Measurements from ENCODE around the gene SV2C.

The SV2C gene

DNA sequence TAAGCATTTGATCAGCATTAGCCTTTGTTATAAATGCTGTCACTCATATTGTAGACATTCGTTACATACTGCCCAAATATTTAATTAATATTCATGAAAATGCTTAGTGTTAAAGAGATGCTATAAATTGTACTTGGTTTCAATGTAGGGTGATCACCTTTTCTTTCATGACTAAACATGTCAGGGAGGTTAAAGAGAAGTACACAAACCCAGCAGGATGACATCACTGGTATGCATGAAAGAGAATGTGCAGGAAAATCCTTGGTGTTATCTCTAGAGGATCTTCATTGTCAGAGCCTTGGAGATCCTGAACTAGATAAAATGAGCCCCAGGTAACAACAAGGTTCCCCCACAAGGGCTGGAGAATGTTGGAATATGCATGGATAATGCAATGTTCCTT is 33.0 kb upstream of the SV2C start:
- no peaks in the 10 kb centered on the region for H3K27me3 ChIP-seq (ENCODE audit: low read length)
- no peaks in the 10 kb centered on the region for H3K9me2 ChIP-seq (replicated peaks; ENCODE audit: insufficient read depth, low read length)
- no peak overlapping the region for H3K9ac ChIP-seq (ENCODE audit: low read length)
- no peaks in the 10 kb centered on the region for H4K20me1 ChIP-seq (ENCODE audit: low read depth, low read length)
- no peaks in the 10 kb centered on the region for H3K36me3 ChIP-seq (ENCODE audit: low read length)
- H3K4me3 ChIP-seq (ENCODE audit: insufficient read depth, low read length, poor library complexity, severe bottlenecking) = no peak overlapping the region
- no peak overlapping the region for H3K27ac ChIP-seq (ENCODE audit: low read depth, low read length)
- TF ChIP-seq, protein P1, sequence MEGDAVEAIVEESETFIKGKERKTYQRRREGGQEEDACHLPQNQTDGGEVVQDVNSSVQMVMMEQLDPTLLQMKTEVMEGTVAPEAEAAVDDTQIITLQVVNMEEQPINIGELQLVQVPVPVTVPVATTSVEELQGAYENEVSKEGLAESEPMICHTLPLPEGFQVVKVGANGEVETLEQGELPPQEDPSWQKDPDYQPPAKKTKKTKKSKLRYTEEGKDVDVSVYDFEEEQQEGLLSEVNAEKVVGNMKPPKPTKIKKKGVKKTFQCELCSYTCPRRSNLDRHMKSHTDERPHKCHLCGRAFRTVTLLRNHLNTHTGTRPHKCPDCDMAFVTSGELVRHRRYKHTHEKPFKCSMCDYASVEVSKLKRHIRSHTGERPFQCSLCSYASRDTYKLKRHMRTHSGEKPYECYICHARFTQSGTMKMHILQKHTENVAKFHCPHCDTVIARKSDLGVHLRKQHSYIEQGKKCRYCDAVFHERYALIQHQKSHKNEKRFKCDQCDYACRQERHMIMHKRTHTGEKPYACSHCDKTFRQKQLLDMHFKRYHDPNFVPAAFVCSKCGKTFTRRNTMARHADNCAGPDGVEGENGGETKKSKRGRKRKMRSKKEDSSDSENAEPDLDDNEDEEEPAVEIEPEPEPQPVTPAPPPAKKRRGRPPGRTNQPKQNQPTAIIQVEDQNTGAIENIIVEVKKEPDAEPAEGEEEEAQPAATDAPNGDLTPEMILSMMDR (IDR thresholded peaks at IDR 0.05; ENCODE audit: insufficient read depth, low read length, poor library complexity, severe bottlenecking) = no peak
- no peak for TF ChIP-seq EZH2phosphoT487 (conservative IDR thresholded peaks at IDR 0.05; ENCODE audit: low read length)
- no peak overlapping the region for H2AFZ ChIP-seq (ENCODE audit: low read depth, low read length, severe bottlenecking)
- H3K9me3 ChIP-seq (ENCODE audit: insufficient read depth, low read length) = no peaks in the 10 kb centered on the region
- H3K79me2 ChIP-seq (ENCODE audit: insufficient read depth, low read length) = no peaks in the 10 kb centered on the region
- H3K4me2 ChIP-seq (ENCODE audit: low read depth, low read length, poor library complexity, severe bottlenecking) = no peak overlapping the region
- no peaks in the 10 kb centered on the region for H3F3A ChIP-seq (ENCODE audit: insufficient read depth)

DNA sequence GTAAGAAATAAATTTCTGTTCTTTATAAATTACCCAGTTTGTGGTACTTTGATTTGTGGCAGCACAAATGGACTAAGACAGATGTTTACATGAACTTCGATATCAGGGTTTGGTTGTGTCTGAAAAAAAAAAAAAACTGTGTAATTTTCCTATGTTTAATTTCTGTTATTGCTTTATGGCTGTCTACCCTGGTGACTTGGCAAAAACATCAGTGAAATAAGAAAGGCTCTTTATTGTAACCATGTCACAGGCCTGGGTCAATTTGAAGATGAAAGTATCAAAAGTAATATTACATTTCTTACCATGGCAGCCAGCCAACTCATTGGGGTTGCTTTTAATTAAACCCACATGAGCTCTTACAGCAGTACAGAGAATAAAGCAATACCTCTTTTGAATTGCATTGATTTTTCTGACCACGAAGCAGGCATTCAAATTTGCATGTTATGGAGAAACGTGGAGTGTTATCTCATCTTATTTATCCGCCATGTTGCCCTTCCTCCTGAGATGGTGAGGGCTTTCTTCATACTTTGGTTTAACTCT is 20.6 kb upstream of the SV2C start:
- Histone ChIP-seq H3K27me3 (ENCODE audit: low read length) (no peaks in the 10 kb centered on the region), H3K4me3 (ENCODE audit: insufficient read depth, low read length, poor library complexity, severe bottlenecking) (no peak overlapping the region), H2AFZ (ENCODE audit: low read depth, low read length, severe bottlenecking) (no peak overlapping the region), H3K79me2 (ENCODE audit: insufficient read depth, low read length) (no peaks in the 10 kb centered on the region), H3K9me2 (replicated peaks; ENCODE audit: insufficient read depth, low read length) (no peaks in the 10 kb centered on the region), H3K4me2 (ENCODE audit: low read depth, low read length, poor library complexity, severe bottlenecking) (no peak overlapping the region), H3K9ac (ENCODE audit: low read length) (no peak overlapping the region), H3K27ac (ENCODE audit: low read depth, low read length) (no peak overlapping the region), H4K20me1 (ENCODE audit: low read depth, low read length) (no peaks in the 10 kb centered on the region), H3F3A (ENCODE audit: insufficient read depth) (no peaks in the 10 kb centered on the region), H3K36me3 (ENCODE audit: low read length) (no peaks in the 10 kb centered on the region), H3K9me3 (ENCODE audit: insufficient read depth, low read length) (no peaks in the 10 kb centered on the region)
- TF ChIP-seq EZH2phosphoT487 (conservative IDR thresholded peaks at IDR 0.05; ENCODE audit: low read length) = no peak
- TF ChIP-seq, protein P1 (IDR thresholded peaks at IDR 0.05; ENCODE audit: insufficient read depth, low read length, poor library complexity, severe bottlenecking) = no peak

DNA sequence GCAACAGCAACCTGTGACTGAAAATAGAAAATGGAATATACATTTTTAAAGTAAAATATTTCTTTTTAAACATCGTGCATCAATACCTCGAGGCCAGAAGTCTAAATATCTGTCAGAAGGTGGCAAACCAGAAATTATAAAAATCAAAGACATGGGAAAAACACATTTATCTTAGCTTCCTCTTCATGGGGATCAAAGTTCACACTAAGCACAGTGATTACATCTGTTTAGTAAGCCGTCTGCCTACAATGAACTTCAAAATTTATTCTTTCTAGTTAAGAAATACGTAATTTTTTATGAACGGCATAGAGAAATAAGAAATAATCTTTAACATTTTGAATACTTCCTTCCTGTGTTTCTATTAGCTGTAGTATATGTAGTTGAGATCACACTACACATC is 17.9 kb upstream of the SV2C start:
- no peak overlapping the region for H3K27ac ChIP-seq (ENCODE audit: low read depth, low read length)
- no peak overlapping the region for H3K4me3 ChIP-seq (ENCODE audit: insufficient read depth, low read length, poor library complexity, severe bottlenecking)
- H3F3A ChIP-seq (ENCODE audit: insufficient read depth) = no peaks in the 10 kb centered on the region
- TF ChIP-seq EZH2phosphoT487 (conservative IDR thresholded peaks at IDR 0.05; ENCODE audit: low read length) = no peak
- TF ChIP-seq, protein P1 (IDR thresholded peaks at IDR 0.05; ENCODE audit: insufficient read depth, low read length, poor library complexity, severe bottlenecking) = no peak
- H3K79me2 ChIP-seq (ENCODE audit: insufficient read depth, low read length) = no peaks in the 10 kb centered on the region
- H3K27me3 ChIP-seq (ENCODE audit: low read length) = no peaks in the 10 kb centered on the region
- no peaks in the 10 kb centered on the region for H3K9me2 ChIP-seq (replicated peaks; ENCODE audit: insufficient read depth, low read length)
- H3K9me3 ChIP-seq (ENCODE audit: insufficient read depth, low read length) = no peaks in the 10 kb centered on the region
- no peak overlapping the region for H2AFZ ChIP-seq (ENCODE audit: low read depth, low read length, severe bottlenecking)
- H3K4me2 ChIP-seq (ENCODE audit: low read depth, low read length, poor library complexity, severe bottlenecking) = no peak overlapping the region
- no peaks in the 10 kb centered on the region for H4K20me1 ChIP-seq (ENCODE audit: low read depth, low read length)
- H3K36me3 ChIP-seq (ENCODE audit: low read length) = no peaks in the 10 kb centered on the region
- no peak overlapping the region for H3K9ac ChIP-seq (ENCODE audit: low read length)

Measured in SU-DHL-6 (cell line).